GM12865 (cell line): ENCODE measurements around the gene PICK1.

Experiments
- DNase-seq: peaks from one replicate; pipeline ENCODE4 v3.0.0; 2010; ENCODE audit warnings: low read depth
- H3K4me3 ChIP-seq: 2 replicates; pipeline ENCODE4 v1.5.1; 2011; ENCODE audit warnings: mild to moderate bottlenecking, low read depth, low read length, control low read depth
- CTCF ChIP-seq: IDR thresholded peaks from 2 replicates; pipeline ENCODE4 v1.5.1; 2011; ENCODE audit warnings: low read length, control low read depth, low read depth, inconsistent platforms; ENCODE audit not compliant: insufficient read depth; ENCODE audit errors: missing control alignments

PICK1 gene

GRCh38 chr22:38070250-38070921 lies 13.2 kb downstream of the PICK1 start:
- no peak for TF ChIP-seq CTCF
- DNase-seq = no peak
- no peak overlapping the region for H3K4me3 ChIP-seq

DNA sequence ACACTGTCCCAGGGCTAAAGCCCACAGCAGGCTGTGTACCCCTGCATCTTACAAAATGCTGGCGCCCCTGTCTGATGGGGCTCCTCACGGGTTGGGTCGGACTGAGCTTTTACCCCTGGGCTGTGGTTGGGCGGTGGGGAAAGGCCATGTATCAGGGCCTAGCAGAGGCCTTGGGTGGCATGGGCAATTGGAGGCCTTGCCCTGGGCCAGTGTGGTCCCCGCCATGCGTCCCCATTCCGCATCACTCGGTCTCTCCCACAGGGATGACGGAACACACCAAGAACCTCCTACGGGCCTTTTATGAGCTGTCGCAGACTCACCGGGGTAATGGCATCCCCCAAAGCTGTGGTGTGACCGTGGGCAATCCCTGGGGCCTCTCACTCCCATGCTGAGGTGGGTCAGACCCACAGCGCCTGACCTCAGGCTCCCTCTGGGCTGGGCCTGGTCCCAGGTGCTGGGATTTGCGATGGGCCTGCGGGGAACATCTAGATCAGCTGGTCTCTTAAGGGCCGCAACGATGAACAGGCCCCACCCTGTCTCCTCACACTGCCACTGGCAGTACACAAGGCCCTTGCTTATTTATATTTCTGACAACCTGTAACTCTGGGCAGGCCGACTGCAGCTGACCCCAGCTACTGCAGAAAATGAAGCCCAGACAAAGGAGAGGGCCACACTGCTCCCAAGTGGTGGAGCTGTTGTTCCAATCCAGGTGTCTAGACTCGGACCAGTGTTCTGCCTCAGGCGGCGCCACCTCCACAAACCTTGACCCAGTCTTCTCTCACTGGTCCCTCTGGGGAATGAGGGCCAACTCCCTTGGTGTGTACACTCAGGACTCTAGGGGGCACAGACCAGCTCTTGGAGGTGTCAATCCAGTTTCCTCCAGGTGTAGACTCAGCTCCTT lies 14.5 kb downstream of the PICK1 start:
- no peak for TF ChIP-seq CTCF
- no peak for DNase-seq
- H3K4me3 ChIP-seq = no peak overlapping the region

DNA sequence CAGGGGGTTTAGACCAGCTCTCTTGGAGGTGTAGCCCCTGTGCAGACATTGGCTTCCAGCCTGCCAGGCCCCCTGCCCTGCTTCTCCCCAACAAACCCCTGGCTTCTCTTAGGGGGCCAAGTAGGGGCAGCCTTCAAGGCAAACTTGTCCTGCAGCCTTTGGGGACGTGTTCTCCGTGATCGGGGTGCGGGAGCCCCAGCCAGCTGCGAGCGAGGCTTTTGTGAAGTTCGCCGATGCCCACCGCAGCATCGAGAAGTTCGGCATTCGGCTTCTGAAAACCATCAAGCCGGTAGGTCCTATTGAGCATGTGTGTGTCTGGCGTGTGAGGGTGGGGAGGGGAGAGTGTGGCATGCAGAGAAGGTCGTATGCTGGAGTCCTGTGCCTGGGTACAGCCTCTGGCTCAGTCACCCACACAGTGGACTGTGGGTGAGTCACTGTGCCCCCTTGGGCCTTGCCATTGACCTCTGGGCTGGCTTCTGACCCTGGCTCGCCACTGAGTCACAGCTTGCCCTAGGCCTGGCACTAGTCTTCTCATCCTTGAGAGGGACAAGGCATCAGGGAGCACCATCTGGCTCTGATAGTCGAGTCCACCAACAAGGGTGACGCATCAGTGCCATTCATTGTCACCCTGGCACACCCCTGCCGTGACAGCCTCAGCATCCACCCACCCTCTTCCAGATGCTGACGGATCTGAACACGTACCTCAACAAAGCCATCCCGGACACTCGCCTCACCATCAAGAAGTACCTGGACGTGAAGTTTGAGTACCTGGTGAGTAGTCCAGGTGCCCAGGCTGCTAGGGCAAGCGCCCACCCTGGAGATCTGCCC lies 15.3 kb downstream of the PICK1 start:
- no peak for DNase-seq
- H3K4me3 ChIP-seq = no peak overlapping the region
- TF ChIP-seq CTCF = no peak

GRCh38 chr22:38073150-38074130 lies 16.2 kb downstream of the PICK1 start:
- no peak for TF ChIP-seq CTCF
- no peak for DNase-seq
- H3K4me3 ChIP-seq = no peak overlapping the region

GRCh38 chr22:38074181-38075104 lies 17.2 kb downstream of the PICK1 start:
- DNase-seq = no peak
- H3K4me3 ChIP-seq = no peak overlapping the region
- TF ChIP-seq CTCF = no peak
